K562 (cell line): Measurements from ENCODE around the gene SYT3. TPM values are rescaled to one million over a fixed set of nuclear protein-coding genes. Genes with fewer than 3 reads are reported as not detected.

ENCODE experiments used
- ATAC-seq: fragments of 200-7000 bp; cut with Tn5 transposase; 3 replicates; pipeline ENCODE4 v1.9.1; 2020; ENCODE audit warnings: moderate library complexity
- BruUV-seq: library from RNA; stranded (reverse); fragments of 400-500 nt; replicated peaks from 2 replicates; lab custom pipeline; 2021; lab: Mats Ljungman, UMichigan
- CTCF ChIA-PET: fragments of 300-600 bp; formaldehyde crosslinking; extraction: SDS; loops from one replicate; lab custom pipeline; 2021; ENCODE audit warnings: low intra/inter-chr PET ratio; lab: Yijun Ruan, JAX
- POLR2A ChIA-PET: fragments of 300-600, 350-650 bp; sonication (Branson Sonifier 250); formaldehyde crosslinking; extraction: SDS; loops from one replicate; lab custom pipeline; 2021; ENCODE audit warnings: antibody characterized with exemption, inconsistent platforms; lab: Yijun Ruan, JAX
- DNase-seq, 4 experiments: peaks; one replicate each; pipeline versions ENCODE4 v3.0.0 to v3.0.0-alpha.2; 2011 to 2018; ENCODE audit warnings: low spot score in 3 of 4, mixed read lengths in 3 of 4; ENCODE audit errors: extremely low read depth in 1 of 4
- FAIRE-seq: peaks from 2 replicates; lab custom pipeline; 2011; peaks lifted over from hg19 to GRCh38; lab: Jason Lieb, UNC
- H2AFZ ChIP-seq: 2 replicates; pipeline ENCODE4 v1.6.0; 2011; ENCODE audit warnings: low read depth, low read length, control low read depth, inconsistent platforms
- H3K27ac ChIP-seq: fragments of 200-600 bp; 3 replicates; pipeline ENCODE4 v1.8.0; 2011; ENCODE audit warnings: low read depth, mild to moderate bottlenecking, control low read depth, inconsistent platforms, low read length, moderate library complexity, mixed read lengths; ENCODE audit errors: extremely low read depth
- H3K27me3 ChIP-seq, 2 experiments: fragments of 300-600 bp in 1 of 2; 2 replicates in 1 of 2; 3 replicates in 1 of 2; pipeline versions ENCODE4 v1.6.0 to v1.8.0; 2011; ENCODE audit warnings: inconsistent platforms in 2 of 2, low read length in 2 of 2, mild to moderate bottlenecking in 1 of 2, mixed read lengths in 1 of 2, moderate library complexity in 1 of 2; ENCODE audit not compliant: control insufficient read depth in 2 of 2, insufficient read depth in 2 of 2
- H3K36me3 ChIP-seq: fragments of 300-600 bp; 3 replicates; pipeline ENCODE4 v1.8.0; 2011; ENCODE audit warnings: mild to moderate bottlenecking, low read length, inconsistent platforms; ENCODE audit not compliant: control insufficient read depth, insufficient read depth
- H3K4me1 ChIP-seq, 2 experiments: fragments of 200-600 bp in 1 of 2; replicated peaks in 1 of 2; 2 replicates in 1 of 2; 3 replicates in 1 of 2; pipeline versions ENCODE4 v1.5.1 to v1.8.0; 2011; ENCODE audit warnings: inconsistent platforms in 2 of 2, low read length in 2 of 2, mild to moderate bottlenecking in 1 of 2, mixed read lengths in 1 of 2, moderate library complexity in 1 of 2; ENCODE audit not compliant: control insufficient read depth in 2 of 2, insufficient read depth in 2 of 2
- H3K4me2 ChIP-seq: 2 replicates; pipeline ENCODE4 v1.6.1; 2011; ENCODE audit warnings: low read length, control low read depth, inconsistent platforms, mixed read lengths; ENCODE audit not compliant: insufficient read depth
- H3K4me3 ChIP-seq: fragments of 200-600 bp; sonication (generic), shearing (Covaris generic); 2 replicates; pipeline ENCODE4 v1.5.1; 2016; ENCODE audit warnings: control low read depth, inconsistent platforms
- H3K79me2 ChIP-seq: fragments of 200-600 bp; 3 replicates; pipeline ENCODE4 v1.8.0; 2011; ENCODE audit warnings: low read length, inconsistent platforms; ENCODE audit not compliant: control insufficient read depth, insufficient read depth
- H3K9ac ChIP-seq, 2 experiments: 2 replicates each; pipeline versions ENCODE4 v1.6.0 to v1.6.1; 2011; ENCODE audit warnings: low read depth in 2 of 2, low read length in 2 of 2, control low read depth in 1 of 2, inconsistent platforms in 1 of 2, mild to moderate bottlenecking in 1 of 2, mixed read lengths in 1 of 2; ENCODE audit not compliant: insufficient read depth in 1 of 2
- H3K9me1 ChIP-seq: one replicate; pipeline ENCODE4 v1.6.0; 2011; ENCODE audit warnings: inconsistent platforms, mild to moderate bottlenecking, low read length, moderate library complexity; ENCODE audit not compliant: control insufficient read depth, insufficient read depth
- H3K9me3 ChIP-seq: replicated peaks from 2 replicates; pipeline ENCODE4 v1.5.1; 2011; ENCODE audit warnings: low read depth, low read length, inconsistent platforms; ENCODE audit not compliant: control insufficient read depth, insufficient read depth
- H4K20me1 ChIP-seq: replicated peaks from 2 replicates; pipeline ENCODE4 v1.6.1; 2011; ENCODE audit warnings: low read length, inconsistent platforms, mixed read lengths; ENCODE audit not compliant: control insufficient read depth, insufficient read depth
- FOXA3 ChIP-seq, 2 experiments: fragments of 450-650 bp in 1 of 2; sonication (generic) in 1 of 2; formaldehyde crosslinking; IDR thresholded peaks in 1 of 2; conservative IDR thresholded peaks in 1 of 2; 2 replicates each; pipeline versions ENCODE4 v1.4.0 to v1.8.0; 2020 to 2022; ENCODE audit warnings: mild to moderate bottlenecking in 2 of 2, missing genetic modification reagents in 1 of 2
- POLR2G ChIP-seq: fragments of 200-400 bp; formaldehyde crosslinking; IDR thresholded peaks from 2 replicates; pipeline ENCODE4 v1.6.1; 2017; ENCODE audit warnings: low read depth, mild to moderate bottlenecking, antibody characterized with exemption, low read length, moderate library complexity
- ZNF668 ChIP-seq: fragments of 250-450 bp; sonication (Bioruptor Pico); IDR thresholded peaks from 2 replicates; pipeline ENCODE4 v1.8.0; 2022; ENCODE audit warnings: mild to moderate bottlenecking, inconsistent platforms
- WGBS: fragments of 100-300 bp; shearing (Covaris generic); methylation state at CpG from one replicate; pipeline ENCODE4 v1.1.6; 2016; ENCODE audit warnings: low coverage, mixed read lengths; ENCODE audit not compliant: insufficient coverage; ENCODE audit errors: missing lambda C conversion rate; 5-methylcytosine and 5-hydroxymethylcytosine counted together
- in situ Hi-C: fragments of 300-500 bp; cut with MboI; formaldehyde crosslinking; loops from 4 replicates; pipeline ENCODE4 v1.15.0; 2018; ENCODE audit warnings: inconsistent platforms, mixed read lengths
- intact Hi-C: fragments of 100-400 bp; cut with micrococcal nuclease; formaldehyde crosslinking; loops from 2 replicates; pipeline ENCODE4 v1.14.2; 2022
- polyA plus RNA-seq, 8 experiments: library from polyadenylated mRNA; depleted of rRNA in 4 of 8; stranded (reverse) in 5 of 8; unstranded in 3 of 8; fragments of >200 nt; fragmentation: Nextera tagmentation in 2 of 8; fragmentation: Illumina TruSeq in 1 of 8; extraction: Ambion mirVana in 2 of 8; extraction: Trizol in 1 of 8; gene quantifications; 2 replicates each; pipeline versions ENCODE4 v1.2.1 to v1.2.3, GENCODE V29; 2011 to 2014; ENCODE audit warnings: inconsistent platforms in 1 of 8, missing spikeins in 1 of 8
- total RNA-seq, 7 experiments: library from RNA; depleted of rRNA in 6 of 7; stranded (reverse); fragments of >200 nt in 6 of 7; fragmentation: Illumina TruSeq in 2 of 7; extraction: Trizol in 2 of 7; gene quantifications; 2 replicates each; pipeline versions ENCODE4 v1.2.1 to v1.2.3, GENCODE V29; 2011 to 2021; ENCODE audit warnings: low replicate concordance in 1 of 7

SYT3 gene
- total and polyA plus RNA-seq, 9 of the 15 experiments (the other 6 are each of a cell fraction or from before 2014, with no cell fraction given), result 0.36 to 2.0 (median 0.54) TPM; not detected in 2

- FAIRE-seq (no peak), ATAC-seq (no peak), DNase-seq (no peak)
- TF ChIP-seq FOXA3 (CRISPR knock-in tag; conservative IDR thresholded peaks at IDR 0.05 in 1 of 2, IDR thresholded peaks at IDR 0.05 in 1 of 2), result no peak
- 0 out of 2 replicates have a peak, but pooled peaks have one; percentile 21 for TF ChIP-seq POLR2G
- TF ChIP-seq ZNF668 (CRISPR knock-in tag), result no peak
- H3K4me1 ChIP-seq, result peaks cover 0 to 41% of the 10 kb centered on the region in 2 experiments; a peak in 2 of 5 replicates
- H3K27ac ChIP-seq, result no peak overlapping the region
- no peaks in the 10 kb centered on the region for H3K36me3 ChIP-seq
- H3K4me2 ChIP-seq, result no peak overlapping the region
- no peaks in the 10 kb centered on the region for H3K79me2 ChIP-seq
- ChIA-PET CTCF (no interaction called here), POLR2A (no interaction called here)
- H3K9me3 ChIP-seq, result peaks cover 9% of the 10 kb centered on the region
- intact Hi-C loops (no loop called here), in situ Hi-C loops (no loop called here)
- WGBS, result 54% methylated on average over 25 of the region's 47 CpGs
- H3K9ac ChIP-seq, result no peak overlapping the region
- peaks cover 8 to 21% of the 10 kb centered on the region in 2 experiments; a peak in 4 of 5 replicates for H3K27me3 ChIP-seq
- peaks cover 9% of the 10 kb centered on the region; the same call in 1 of the 2 replicates for H4K20me1 ChIP-seq
- no peak overlapping the region for H3K4me3 ChIP-seq
- no peak overlapping the region for H2AFZ ChIP-seq
- H3K9me1 ChIP-seq, result no peaks in the 10 kb centered on the region
- no TSS peak for BruUV-seq
Observed at GRCh38 chr19:50666346-50667176, 26.9 kb upstream of the SYT3 start.
